Adipose tissue (tissue), 3 donors: ENCODE data around the gene MRPL46. TPM values are rescaled to one million over a fixed set of nuclear protein-coding genes. Genes with fewer than 3 reads are reported as not detected.

ENCODE experiments used
- H3K27ac ChIP-seq: one replicate; pipeline ENCODE4 v1.5.1; 2013; ENCODE audit warnings: low read depth, low read length
- WGBS, 3 donors: extraction: QIAGEN DNeasy Blood & Tissue Kit; methylation state at CpG; one replicate each; pipeline ENCODE4 v1.1.7; 2013; 5-methylcytosine and 5-hydroxymethylcytosine counted together
- polyA plus RNA-seq, 3 donors: library from polyadenylated mRNA; stranded (reverse); fragments of 200-250 nt; gene quantifications; one replicate each; pipeline ENCODE4 v1.2.3, GENCODE V29; 2013
- donor health status: healthy with polysubstance abuse.
- donor health status: Bipolar disorder and iron deficiency.
- donor health status: healthy.

The MRPL46 gene
- 10 to 100 TPM; 21.0 to 72.4 (median 37.0) TPM for polyA plus RNA-seq

DNA sequence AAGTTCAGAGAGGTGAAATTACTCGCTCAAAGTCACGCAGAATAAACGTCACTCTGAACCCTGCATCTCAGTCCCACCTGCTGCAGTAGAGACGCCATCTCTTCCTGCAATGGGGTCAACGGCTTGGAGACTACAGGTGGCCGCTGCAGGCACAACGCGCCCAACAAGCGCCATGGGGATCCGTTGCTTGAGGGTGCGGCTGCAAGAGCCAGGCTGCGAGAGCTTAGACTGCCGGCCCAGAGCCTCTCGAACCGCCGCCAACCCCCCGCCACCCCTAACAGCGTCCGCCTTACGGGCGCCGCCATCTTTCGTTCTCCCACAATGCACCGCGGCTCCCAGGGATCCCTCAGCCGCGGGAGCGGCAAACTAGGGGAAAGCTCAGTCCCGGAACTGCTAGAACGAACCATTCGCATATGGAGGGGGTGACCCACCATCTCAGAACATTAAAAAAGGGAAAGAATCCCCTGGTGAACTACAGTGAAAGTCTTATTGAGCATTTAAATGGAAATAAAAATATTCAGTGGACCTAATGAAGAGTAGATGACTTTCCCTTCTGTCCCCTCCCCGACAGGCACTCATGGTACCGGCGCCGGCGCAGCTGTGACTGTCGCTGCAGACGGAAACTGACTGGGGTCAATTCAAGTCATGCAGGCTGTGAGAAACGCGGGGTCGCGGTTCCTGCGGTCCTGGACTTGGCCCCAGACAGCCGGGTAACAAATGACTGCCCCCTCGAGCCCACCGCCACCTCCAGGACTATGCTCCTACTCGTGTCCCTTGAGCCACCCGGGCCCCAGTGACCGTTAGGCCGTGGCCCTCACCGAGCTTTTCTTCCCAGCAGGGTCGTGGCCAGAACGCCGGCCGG lies at the start of gene MRPL46, which contains the start of gene MRPS11:
MRPL46 (minus strand) TSS at position 316 of the 862 bp plus-strand sequence; CDS start at position 305, 11 bp downstream.
MRPS11 (plus strand) TSS at position 636 of the 862 bp plus-strand sequence; CDS start at position 646, 10 bp downstream.
- WGBS, 3 donors: 0% methylated on average over 55 of the region's 55 CpGs
- no peak within 1 kb of the TSS for H3K27ac ChIP-seq

DNA sequence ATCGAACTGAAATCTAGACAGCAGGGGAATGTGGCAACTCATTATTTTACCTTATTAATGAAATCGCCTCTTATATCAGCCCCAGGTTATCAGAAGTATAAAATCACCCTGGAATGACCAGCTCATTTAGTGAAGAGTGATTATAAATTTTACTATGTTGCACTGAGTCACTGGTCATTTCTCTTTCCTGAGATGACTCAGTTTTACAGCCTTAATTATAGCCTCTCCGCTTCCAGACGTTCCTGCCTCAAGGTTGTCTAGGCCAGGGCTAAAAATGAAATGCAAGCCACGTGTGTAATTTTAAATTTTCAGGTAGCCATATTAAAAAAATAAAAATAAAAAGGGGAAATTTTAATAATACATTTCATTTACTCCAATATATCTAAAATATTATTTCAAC lies 46.0 kb upstream of the MRPL46 start:
- no peak overlapping the region for H3K27ac ChIP-seq
- WGBS, 3 donors: 89 to 92% (median 92%) methylated on average over 5 of the region's 5 CpGs

DNA sequence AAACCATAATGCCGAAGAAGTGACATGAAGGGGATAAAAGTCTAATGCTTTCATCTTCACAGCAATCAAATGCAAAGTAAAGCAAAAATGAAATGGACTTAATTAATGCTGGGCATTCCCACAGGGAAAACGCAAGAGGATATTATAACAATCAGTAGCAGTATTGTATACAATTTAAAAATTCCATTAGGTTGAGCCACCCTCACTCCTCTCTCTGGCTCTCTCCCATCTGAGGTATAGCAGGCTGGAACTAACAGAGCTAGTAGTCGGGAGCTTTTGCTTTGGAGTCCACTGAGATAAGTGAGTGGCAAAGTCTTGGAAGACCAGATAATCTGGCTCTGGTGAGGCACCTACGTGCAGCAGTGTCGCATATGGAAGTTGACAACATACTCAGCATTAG lies 45.4 kb upstream of the MRPL46 start:
- H3K27ac ChIP-seq: no peak overlapping the region
- WGBS, 3 donors: 93 to 96% (median 95%) methylated on average over 5 of the region's 5 CpGs

DNA sequence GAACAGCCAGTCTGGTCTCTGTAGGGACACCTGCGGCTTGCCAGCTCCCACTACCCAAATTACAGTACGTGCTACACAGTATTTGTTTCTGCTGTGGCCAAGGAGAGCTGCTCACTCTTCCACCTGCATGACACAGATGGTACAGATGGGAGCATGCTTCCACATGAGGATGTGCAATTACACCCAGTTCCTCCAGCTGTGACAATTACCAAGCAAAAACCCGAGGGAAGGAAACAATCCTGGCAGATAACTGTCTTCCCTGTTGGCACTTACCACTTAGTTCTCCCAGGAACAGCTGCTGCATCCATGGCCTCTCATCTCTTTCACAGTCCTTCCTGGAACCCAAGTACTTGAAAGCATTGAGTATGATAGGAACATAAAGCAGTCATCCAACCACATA lies 44.9 kb upstream of the MRPL46 start:
- WGBS, 3 donors: 84 to 87% (median 86%) methylated on average over 3 of the region's 3 CpGs
- no peak overlapping the region for H3K27ac ChIP-seq

DNA sequence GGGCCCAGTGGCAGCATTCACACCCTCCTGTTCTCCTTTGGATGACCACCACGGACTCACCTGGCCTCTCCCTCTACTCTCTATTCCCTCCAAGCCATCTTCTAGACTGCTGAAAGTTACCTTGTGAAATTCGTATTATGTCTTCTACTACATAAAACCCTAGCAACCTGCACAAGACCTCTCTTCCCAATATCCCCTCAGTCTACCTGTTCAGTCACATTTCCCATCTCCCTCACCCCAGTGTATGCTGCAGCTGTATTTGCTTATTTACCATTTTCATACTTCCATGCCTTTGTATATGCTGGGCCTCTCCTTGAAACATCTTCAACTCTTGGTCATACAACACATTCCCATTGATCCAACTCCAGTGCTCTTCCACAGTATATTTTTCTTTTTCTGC lies 44.0 kb upstream of the MRPL46 start:
- WGBS, 3 donors: 69 to 96% (median 94%) methylated on average over 2 of the region's 2 CpGs
- H3K27ac ChIP-seq: no peak overlapping the region

DNA sequence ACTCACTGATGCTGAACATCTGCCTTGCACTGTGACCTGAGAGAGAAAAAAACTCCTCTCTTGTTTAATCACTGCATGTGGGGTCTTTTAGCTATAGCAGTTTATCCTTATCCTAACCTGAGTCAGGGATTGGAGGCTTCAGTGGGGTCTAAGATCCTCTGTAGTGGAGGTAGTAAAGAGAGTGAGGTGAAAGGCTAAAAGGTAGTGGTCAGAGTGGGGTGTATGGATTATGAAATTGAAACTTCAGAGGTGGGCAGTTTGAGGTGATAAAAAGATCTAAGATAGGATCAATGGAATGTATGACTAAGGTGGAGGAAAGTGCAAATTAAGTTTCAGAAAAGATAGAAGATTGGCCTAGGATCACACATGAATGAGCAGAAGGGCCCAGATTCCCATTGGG lies 42.8 kb upstream of the MRPL46 start:
- no peak overlapping the region for H3K27ac ChIP-seq

DNA sequence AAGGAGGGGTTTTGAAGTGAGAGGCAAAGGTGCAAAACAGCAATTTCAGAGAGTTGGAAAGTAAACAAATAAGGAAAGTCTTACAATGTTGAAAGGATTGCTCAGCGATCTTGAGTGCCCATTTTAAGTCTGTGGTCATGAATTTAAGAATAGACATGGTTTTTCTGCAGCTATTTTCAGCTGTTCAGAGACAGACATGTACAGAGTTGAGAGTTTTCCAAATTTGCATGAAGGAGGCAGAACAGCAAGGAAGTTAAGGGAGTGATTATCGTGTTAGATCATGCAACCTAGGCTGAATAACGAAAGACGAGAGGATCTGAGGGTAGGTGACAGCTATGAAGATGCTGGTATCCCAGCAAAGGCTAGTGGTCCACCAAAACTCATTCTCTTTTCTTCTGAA lies 42.1 kb upstream of the MRPL46 start:
- WGBS, 3 donors: 97% methylated on average over 4 of the region's 4 CpGs

DNA sequence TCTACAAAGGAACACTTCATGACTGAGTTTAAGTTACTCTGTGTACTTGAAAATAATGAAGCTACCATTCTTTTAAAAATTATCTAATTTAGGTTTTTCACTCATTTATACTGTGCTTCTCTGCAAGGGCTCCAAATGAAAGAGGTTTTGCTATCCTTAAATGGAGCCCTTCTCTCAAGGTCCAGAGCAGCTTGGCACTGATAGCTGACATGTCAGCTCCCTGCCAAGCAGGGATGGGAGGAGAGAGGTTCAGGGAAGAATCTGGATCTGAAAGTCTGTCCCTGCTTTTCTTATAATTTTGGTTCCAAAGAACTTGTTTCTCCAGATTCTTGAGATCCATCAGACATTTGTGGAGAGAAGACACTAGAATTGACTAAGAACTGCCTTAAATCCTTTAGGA lies 39.4 kb upstream of the MRPL46 start:
- no peak overlapping the region for H3K27ac ChIP-seq

More for the DNA sequence above, 42.1 kb upstream of the MRPL46 start:
- H3K27ac ChIP-seq: no peak overlapping the region

DNA sequence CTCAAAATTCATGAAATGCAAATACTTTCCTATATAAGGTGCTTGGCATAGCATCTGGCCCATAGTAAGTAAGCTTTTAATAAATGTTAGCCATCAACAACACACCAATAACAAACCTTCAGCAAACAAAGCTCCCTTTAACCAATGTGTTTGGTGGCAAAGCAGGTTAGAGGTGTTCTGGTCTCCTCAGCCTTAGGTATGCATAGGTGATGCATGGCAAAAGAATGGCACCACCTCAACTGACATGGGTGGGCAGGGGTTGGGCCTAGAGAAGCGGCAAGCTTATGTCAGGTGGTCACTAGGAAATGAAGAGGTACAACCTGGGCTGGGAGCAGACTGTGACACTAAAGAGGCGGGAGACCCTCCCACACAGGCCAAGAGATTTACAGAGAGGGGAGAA lies 38.5 kb upstream of the MRPL46 start:
- 94 to 97% (median 97%) methylated on average over 2 of the region's 2 CpGs for WGBS, 3 donors

DNA sequence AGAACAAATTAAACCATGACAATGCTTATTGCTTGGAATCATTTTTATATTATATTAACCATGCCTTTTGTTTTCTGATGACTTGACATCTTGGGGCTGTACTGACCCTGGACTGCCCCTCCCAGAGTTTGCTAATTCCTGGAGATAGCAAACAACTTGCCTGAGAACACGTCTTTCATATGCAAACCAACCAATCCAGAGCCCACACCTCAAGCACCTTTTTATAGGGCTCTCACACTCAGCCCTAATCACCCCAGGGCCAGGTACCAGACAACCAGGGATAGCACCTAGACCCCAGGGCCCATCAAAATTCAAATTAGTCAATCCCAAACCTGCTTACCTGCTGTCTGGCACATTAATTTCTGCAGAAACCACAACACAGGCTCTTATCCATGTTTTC lies 37.3 kb upstream of the MRPL46 start:
- no peak overlapping the region for H3K27ac ChIP-seq
- whole genome bisulfite sequencing, 3 donors: 77 to 84% (median 79%) methylated on average over 1 of the region's 1 CpG

More for the DNA sequence above, 38.5 kb upstream of the MRPL46 start:
- H3K27ac ChIP-seq: no peak overlapping the region

DNA sequence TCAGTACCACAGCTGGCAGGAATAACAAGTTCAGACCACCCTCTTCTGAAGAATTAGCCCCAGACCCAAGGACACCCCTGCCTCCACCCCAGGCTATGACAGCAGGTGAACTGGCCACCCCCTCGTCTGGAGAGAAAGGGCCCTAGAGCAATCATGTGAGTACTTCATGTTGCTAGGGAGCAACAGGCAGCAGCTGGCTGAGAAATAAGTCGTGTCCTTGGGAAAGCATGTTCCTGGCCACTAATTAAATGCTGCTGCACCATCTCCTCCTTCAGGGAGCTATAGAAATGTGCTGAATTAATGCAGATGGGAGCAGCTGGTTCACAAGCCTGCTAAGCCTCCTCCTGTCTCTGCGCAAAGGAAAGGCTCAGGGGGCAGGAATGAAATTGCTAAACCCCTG lies 31.8 kb upstream of the MRPL46 start:
- no peak overlapping the region for H3K27ac ChIP-seq
- WGBS, 3 donors: 63 to 85% (median 78%) methylated on average over 3 of the region's 3 CpGs

DNA sequence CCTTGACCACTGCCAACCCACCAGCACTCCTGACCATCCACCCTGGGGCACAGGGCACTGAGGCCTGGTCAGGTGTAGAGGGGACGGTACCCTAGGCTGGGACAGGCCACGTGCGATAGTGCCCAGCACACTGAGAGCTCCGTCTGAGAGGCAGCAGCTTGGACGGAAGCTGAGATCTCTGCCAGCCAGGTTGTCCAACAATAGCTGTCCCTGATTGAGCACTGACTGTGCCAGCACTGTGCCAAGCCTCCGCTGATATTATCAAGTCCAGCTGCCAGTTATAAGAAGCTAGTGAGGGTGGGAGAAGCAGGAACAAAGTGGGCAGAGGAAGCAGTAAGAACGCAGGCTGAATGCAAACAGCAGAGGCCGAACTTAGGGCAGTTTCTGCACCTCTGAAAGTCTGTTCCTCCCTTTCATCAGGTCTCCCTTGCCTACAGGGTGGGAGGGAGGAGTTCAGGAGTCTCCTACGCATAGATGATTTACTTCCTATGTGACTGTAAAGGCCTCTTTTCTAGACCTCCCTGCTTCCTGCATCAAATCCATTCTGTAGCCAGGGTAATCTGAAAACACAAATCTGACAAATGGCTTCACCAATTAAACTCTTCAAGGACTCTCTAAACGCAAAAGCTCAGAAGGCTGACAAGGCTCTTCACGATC lies 30.0 kb upstream of the MRPL46 start:
- no peak overlapping the region for H3K27ac ChIP-seq
- 83 to 91% (median 87%) methylated on average over 11 of the region's 11 CpGs for WGBS, 3 donors

DNA sequence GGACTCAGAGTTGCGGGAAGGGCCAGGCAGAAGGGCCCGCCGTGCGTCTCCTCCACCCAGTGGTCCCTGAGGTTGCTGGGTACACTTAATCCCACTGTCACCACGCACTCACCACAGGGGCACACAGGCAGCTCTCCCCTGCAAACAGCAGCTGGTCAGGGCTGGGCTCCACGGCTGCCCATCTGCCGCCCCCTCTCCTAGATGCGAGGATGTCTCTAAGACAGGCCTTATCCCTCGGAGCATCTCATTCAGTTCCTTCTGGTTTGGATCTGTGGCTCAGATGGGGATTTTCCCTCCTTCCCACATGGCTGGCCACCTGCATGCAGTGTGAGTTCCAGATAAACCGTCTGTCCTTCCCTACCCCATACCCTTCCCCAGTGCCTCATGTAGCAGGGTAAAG lies 26.7 kb upstream of the MRPL46 start:
- H3K27ac ChIP-seq: no peak overlapping the region
- WGBS, 3 donors: 87 to 91% (median 91%) methylated on average over 10 of the region's 10 CpGs

DNA sequence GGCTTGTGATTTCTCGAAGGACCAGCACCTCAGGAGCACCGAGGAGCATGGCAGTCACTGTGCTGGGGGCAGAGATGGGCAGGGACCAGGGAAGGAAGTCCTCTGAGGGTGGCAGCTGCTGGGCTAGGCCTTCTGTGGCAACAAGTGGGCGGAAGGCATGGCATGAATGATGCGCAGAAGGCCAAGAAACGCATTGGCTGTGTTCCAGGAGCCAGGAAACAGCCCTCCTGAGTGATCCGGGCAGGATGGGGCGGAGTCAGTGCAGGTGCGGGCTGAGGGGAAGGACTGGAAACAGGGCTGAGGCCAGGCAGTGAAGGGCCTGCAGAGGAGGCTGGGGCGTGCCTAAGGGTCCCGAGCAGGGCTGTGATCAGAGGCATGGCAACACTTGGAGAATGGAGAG lies 24.0 kb upstream of the MRPL46 start:
- 61 to 74% (median 61%) methylated on average over 10 of the region's 10 CpGs for WGBS, 3 donors
- H3K27ac ChIP-seq: no peak overlapping the region

DNA sequence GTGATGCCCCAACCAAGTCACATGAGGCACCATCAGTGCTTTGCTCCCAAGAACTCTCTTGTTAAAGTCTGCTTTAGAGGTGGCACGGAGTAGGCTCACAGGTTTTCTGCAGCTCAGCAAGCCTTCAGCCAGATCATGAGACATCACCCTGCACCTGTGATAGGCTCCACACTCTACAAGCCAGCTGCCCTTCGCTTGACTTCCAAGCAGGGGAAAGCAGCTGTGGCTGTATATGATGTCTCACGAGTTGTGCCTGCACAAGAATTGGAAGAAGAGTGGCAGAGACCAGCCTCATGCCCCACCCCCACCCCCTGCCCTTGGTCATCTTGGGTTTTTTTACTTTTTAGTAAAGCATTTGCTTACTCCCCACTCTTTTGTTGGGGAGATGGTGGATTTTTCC lies 22.8 kb upstream of the MRPL46 start:
- H3K27ac ChIP-seq: no peak overlapping the region
- 85 to 96% (median 89%) methylated on average over 3 of the region's 3 CpGs for WGBS, 3 donors

DNA sequence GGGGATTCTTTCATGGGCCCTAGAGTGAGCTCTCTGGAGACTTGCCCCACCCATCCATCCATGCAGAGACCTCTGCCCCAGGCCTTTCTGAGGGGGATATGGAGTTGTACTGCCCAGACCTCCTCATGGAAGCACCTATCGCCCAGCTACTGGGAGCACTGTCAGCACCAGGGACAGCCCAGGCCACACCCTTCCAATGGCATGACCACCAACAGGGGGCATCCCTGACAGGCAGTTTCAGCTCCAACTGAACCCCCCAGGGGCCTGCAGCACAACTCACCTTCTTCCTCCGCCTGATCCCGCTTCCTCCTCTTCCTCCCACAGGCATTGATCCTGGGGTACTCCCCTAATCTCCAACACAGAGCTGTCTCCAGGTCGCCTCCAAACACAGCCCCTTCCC lies 22.1 kb upstream of the MRPL46 start:
- 70 to 86% (median 79%) methylated on average over 3 to 4 of the region's 4 CpGs for WGBS, 3 donors

DNA sequence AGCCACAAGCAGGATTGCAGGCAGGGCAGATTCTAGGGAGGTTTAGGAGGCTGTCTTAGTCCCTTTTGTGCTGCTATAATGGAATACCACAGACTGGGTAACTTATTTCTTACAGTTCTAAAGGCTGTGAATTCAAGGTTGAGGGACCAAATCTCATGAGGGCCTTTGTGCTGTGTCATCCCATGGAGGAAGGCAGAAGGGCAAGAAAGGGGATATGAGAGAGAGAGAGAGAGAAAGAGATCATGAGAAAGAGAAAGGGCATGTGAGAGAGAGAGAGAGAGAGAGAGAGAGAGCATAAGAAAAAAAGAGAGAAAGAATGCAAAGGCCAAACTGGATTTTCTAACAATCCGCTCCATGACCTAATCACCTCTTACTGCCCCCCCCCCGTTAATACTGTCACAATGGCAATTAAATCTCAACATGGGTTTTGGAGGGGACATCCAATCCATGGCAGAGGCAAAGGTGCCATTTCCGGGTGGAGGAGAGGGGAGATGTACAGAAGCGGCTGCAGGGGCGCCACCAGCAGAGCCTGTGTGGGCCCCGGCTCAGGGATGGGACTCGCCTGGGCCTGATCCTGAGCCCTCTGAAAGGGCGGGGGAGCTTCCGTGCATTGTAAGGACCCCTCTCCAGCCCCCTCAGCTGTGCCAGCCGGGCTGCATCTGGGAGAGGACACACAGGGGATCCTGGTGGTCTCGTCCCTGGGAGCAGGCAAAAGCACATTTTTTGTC lies 20.8 kb upstream of the MRPL46 start:
- WGBS, 3 donors: 66 to 71% (median 69%) methylated on average over 11 of the region's 11 CpGs
- H3K27ac ChIP-seq: no peak overlapping the region

More for the DNA sequence above, 22.1 kb upstream of the MRPL46 start:
- no peak overlapping the region for H3K27ac ChIP-seq

DNA sequence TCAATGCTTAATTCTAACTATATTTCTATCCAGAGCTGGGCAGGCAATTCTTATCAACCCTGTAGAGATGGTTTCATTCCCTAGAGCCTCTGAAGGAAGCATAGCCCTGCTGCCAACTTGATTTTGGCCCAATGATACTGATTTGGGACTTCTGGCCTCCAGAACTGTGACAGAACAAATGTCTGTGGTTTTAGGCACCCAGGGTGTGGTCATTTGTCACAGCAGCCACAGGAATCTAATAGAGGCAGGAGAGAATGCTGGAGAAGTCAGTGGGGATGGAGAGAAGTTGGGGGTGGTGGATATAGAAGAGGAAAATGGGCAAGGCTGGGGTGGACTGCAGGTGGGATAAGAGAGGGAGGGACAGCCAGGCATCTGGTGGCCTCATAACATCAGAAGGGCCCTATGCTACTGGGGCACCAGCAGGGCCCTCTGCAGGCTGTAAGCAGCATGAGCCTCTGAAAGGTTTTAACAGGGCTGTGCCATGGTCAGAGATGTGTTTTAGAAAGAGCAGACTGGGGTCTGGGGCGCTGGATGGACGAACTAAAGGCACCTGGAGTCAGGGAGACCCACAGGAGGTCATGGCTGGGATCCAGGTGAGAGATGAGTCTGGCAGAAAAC lies 20.1 kb upstream of the MRPL46 start:
- 69 to 82% (median 77%) methylated on average over 2 of the region's 2 CpGs for WGBS, 3 donors
- H3K27ac ChIP-seq: no peak overlapping the region
